HG03521 (cell line): ENCODE data around the gene KIF5C.

Experiments
- ATAC-seq: cut with Tn5 transposase; IDR thresholded peaks from one replicate; pipeline ENCODE4 v1.9.1; 2021; ENCODE audit warnings: mild to moderate bottlenecking, moderate library complexity; ENCODE audit not compliant: unreplicated experiment

KIF5C gene

DNA sequence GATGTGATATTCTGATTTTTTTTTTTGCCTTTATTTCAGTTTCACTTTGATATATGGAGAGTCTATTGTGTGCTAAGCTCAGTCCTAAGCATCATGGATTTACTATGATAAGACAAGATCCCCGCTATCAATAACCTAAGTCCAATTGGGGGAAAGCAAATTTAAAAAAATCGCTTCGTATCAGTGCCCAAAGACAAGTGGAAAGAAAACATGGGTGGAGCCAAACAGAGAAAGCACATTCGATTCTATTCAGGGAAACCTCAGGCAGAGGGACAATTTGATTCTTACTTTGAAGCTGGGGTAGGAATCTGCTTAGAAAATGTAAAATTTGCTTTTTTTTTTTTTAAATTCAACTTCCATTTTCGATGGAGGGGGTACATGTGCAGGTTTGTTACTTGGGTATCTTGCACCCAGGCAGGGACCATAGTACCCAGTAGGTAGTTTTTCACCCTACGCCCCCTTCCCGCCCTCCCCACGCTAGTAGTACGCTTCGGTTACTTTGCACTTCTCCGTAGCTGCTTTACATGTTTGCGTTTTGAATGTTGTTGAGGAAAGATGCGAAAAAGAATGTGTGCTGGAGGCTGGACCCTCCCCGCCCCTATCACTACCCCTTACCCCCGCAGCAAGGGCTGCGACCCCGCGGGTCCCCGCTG is 12.4 kb downstream of the KIF5C start:
- no peak for ATAC-seq

DNA sequence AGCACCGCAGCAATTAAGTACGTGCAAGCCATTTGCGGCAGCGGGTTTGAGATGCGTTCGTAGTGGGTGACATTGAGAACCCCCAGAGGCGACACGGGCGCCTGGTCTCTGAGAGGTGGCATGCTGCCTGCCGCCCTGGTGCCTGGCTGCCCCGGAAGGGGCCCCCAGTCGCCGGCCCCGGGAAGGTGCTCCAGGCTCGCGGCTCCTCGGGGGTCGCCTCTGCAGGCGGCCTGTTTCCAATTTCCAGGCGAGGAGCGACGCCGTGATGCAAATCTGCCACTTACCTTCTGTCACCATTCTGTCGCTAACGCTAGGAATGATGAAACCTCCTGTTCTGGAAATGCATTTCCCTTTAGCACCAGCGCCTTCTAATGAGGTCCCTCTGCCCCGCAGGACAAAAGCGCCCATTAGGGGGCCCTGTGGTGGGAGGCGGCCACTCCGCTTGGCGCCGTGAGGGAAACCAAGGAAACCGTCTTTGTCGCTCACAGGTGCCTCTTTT is 13.0 kb downstream of the KIF5C start:
- no peak for ATAC-seq

DNA sequence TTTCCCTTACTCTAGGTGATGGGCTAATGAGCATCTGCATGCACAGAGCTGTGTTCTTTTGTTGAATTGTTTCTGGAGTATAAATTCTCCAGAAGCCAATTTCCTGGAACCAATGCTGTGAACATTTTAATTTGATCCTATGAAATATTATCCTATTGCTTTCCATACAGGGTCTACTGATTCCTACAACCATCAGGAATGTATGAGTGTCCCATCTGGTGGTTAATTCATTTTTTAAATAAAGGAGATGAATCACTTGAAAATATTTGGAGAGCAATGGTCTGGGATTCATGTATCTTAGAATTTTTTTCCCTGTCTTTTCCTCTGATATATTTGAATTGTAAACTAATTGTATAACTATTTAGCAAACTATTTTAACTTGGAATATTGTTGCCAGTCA is 14.0 kb downstream of the KIF5C start:
- ATAC-seq: no peak

DNA sequence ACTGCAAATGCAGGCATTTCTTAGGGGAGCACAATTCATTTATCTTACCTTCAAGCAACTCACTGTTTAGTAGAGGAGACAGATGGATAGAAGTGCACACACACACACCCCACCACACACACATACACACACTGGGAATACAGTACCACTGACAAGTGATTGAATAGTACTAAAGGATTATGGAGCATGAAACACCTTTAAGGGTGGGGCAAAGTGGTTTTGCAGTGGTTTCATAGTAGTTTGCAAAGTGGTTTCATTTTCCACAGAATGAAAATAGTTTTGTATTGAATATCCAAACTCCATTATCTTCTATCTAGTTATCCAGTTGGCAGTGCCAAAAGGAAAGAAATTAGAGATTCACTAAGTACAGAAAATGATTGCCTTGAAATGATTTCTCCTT is 18.9 kb downstream of the KIF5C start:
- ATAC-seq: no peak

DNA sequence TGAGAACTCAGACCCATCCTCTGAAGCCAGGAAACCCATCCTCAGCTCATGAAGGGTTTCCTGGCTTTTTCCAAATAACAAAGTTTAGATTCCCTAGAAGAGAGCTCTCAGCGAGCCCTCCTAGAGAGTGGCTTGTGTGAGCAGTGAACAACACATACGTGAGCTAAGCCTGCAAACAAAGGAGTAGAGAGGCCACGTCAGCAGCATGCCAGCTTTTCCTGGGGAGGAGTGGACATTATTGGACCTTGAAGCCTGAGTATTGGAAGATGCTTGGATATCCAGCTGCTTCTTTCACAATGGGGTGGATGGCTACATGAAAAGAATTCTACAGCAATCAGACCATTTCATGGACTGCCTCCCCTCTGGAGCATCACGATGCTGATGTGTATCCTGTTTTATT is 21.1 kb downstream of the KIF5C start:
- no peak for ATAC-seq

DNA sequence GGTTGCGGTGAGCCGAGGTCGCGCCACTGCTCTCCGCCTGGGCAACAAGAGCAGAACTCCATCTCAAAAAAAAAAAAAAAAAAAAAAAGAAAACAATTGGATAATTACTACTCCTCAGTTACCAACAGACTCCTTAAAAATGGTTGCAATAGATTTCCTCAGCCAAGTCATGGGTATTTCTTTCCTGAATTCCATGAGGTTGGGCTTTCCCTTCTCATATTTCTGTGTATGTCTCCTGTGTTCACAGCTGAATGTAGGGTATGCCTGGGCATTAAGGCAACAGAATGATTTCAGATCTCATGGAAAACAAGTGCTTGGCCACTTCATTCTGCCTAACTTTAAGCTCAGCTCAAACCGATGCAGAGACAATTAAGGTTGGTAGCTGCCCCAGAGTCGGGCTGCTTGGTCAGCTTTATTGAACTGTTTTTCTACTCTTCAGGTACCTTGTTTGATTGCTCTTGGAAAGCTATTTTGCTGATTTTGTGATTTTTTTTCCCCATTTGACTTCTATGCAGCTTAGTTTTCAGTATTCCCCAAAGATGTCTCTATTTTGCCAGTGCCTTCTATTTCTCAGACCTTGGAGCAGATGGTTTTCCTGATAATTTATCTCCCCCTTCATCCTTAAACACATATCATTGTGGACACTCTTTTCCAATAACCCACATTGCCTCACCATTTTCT is 24.8 kb downstream of the KIF5C start:
- ATAC-seq: no peak

DNA sequence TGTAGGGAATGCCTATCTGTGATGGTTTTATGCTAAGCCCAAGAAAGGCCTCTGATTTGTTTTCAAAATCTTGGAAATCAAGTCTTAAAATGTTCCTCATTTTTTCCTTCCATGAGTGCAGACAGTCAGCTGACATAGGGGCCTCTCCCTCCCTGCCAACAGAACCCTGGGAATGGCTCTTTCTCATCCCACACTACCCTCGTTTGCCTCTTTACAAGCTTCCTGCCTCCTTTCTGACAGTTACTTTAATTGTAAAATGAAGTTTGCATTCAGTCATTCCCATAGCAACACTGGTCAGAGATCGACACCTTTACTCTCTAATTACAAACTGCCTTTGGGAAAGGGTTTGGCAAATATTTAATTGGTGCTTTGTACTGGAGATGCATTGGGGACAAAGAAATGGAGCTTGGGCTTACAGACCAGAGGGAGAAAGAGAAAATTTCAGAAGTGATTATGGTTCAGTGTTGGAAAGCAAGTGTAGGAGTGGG is 25.4 kb downstream of the KIF5C start:
- no peak for ATAC-seq

DNA sequence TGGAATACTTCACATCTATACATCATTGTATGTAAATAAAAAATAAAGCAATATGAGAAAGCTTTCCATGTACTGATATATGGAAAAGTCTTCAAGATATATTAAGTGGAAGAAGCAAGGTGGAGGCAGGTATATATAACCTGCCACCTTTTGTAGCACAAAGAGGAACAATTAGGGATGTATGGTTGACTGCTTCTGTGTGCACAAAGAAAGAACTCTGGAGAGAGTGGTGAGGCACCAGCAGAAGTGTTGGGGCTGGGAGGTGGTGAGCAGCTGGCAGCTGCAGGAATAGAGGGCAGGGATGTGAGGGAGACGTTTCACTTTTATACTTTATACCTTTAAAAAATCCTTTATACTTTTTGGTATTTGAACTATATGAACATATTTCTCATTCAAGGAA is 26.1 kb downstream of the KIF5C start:
- ATAC-seq: no peak

DNA sequence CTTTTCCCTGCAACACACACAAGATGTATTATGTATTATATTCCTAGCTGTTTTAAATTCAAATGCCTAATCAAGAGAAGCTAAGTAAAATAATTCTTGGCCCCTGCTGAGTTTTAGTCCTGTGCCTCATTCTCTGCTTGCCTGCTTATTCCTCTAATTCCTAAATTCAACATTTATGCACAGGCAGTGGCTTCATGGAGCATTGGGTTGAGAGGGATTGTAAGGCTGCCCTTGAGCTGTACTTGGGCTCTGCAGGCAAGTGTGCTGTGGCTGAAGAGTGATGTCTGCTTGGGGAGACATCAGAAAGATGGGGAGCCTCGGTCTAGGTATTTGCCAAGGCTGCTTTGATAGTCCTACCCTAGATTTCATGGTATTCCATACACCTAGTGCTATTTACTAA is 27.8 kb downstream of the KIF5C start:
- no peak for ATAC-seq

DNA sequence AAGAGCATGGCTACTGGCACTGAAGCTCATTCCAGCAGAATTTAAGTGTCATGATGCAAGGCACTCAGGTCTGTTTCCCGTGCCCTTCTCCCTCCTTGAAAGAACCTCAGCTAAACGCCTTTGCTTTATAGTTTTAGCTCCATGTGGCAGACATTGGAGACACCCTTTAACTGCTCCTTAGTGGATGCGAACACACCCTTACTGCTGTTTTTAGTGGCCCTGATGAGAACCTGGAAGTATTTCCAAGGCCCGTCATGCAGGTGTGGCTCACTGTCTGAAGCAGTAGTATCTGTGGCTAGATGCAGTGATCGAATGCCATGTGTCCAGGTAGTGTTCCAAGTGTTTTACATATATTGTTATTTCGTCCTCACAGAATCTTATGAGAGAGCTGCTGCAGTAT is 28.3 kb downstream of the KIF5C start:
- ATAC-seq: no peak

DNA sequence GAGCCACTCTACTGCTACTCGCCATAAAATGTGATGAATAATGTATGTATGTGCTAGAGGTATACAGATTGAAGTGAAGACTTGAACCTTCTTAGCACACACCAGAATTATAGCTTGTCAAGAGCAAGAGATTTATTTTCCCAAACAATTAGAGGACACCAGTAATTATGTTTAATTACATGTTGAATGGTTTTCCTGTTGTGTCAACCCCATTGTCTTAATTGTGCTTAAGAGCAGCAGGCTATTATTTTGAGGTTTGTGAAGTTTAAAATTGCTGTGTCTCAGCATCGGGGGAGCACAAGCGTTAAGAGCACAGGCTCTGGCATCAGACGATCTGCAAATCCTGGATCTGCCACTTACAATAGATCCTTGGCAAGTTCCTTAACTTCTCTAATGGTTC is 29.0 kb downstream of the KIF5C start:
- ATAC-seq: no peak

DNA sequence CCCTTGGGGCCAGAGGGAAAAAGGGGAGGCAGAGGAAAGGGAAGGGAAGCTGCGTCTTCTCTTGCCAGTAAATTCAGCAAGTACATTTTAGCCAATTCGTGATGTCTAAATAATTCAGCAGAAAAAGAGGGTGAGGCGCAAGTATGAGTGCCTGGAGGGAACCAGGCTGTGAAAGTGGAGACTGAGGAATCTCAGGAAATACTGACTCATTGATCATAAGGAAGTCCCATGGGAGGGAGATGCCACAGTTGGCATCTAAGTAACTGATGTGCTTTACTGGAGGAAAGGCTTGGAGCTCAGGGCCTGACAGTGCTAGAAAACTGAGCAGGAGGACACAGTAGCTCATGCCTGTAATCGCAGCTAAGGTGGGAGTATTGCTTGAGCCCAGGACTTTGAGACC is 31.1 kb downstream of the KIF5C start:
- no peak for ATAC-seq

DNA sequence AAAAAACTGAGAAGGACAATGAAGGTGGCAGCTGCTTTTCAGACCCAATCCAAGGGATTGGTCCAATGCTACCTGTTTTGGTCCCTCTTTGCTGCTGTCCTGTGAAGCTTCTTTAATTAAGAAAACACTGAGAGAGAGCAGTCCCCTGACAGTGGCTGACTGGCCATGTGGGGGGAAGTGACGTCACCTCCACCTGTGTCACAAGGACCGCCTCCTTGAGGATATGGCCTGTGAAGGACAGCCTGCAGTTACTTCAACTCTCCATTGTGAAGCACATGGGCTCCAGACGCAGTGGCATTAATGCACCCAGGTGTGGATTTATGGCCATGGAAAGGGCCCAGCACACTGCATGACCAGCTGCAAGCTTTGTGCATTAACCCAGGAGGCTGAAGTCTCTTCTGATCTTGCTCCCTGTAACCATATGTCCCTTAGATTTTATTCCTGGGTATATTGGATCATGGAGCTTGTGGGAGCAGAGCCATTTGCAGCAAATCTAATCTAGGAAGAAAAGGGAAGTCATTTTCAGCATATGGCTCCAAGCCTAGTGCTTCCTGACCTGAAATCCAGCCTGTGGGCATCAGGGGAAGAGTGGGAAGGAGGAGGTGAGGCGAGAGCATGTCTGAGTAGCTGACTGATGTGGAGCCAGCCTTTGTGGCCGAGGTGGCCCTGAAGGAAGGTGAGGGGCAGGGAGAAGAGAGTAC is 32.2 kb downstream of the KIF5C start:
- ATAC-seq: no peak

DNA sequence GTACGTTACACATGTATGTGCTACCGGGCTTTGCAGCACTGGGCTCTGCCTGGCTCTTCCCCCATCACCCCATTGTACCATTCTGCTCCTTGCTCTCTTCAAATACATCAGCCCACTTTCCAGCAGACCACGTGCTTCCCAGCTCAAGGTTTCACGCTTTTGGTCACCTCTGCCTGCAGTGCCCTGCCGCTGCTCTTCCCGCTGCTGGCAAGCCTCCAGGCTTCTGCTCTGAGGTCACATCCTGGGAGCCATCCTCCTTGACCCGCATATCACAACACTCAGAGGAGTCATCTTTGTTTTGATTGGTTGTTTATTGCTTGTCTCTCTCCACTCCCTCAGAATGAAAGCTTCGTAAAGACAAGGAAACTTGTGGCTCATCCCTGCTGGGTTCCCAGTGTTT is 34.1 kb downstream of the KIF5C start:
- no peak for ATAC-seq

DNA sequence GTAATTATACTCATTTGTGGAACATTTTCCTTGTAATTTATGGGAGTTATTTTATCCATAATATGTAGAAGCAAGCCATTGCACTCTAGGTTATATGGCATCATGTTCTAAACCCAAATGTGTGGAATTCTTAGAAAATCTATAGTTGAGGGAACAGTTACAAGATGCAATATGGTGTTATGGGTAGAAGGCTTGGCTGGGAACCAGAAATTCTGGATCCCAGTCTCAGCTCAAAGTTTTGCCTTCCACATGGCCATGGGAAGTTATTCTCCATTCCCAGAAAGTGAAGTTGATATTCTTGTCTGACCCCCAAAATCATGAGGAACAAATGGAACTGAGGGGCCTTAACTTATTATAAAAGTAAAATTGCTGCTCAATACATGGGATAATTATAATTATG is 38.0 kb downstream of the KIF5C start:
- ATAC-seq: no peak

DNA sequence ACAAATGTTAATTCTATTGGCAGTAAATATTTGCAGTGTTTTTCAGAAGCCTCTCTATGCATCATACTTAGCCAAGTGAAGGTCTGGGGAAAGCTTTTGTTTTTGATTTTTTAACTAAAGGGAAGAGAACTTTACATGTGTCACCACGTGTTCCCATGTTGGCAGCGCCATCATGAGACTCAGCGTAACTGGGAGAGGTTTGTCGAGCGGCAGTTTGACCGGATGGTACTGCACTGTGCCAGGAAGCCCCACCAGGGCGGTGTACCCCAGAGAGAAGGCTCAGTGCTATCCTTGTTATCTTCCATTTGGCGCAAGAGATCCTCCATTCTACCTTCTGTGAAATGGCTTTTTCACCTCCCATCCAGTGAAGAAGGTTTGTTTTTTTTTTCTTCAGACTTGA is 38.5 kb downstream of the KIF5C start:
- no peak for ATAC-seq

DNA sequence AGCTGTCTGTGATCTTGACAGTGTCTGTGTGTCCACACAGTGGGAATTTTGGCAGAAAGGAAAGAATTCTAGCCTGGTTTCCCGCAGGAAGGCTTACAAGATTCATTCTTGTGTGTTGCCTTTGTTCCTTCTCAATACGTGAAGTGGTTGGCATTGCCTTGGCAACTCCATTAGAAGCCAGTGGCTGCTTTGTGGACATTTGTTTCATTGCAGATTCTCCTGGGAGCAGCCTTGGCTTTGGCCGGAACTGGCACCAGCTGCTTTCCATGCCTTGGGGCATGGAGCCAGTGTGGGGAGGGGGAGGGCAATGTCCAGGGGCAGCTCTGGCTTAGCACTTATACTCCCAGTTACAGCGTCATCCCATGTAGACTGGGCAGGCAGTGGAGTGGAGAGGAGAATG is 39.4 kb downstream of the KIF5C start:
- no peak for ATAC-seq

DNA sequence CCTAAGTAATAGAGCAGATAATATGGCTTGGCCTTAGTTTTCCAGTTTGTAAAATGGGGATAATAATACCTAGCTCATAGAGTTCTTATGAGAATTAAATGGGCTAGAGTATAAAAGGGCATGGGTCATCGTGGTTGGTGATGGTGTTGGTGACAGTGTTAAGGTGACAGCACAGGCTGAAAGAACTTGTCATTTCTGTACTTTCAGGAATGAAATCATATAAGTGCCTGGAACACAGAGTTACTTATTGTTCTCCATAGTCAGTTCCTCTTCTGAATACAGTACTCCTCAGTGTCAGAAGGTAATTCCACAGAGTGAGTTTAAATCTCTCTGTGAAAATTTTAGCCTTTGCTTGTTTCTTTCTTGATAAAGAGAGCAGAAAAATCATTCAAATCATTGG is 42.4 kb downstream of the KIF5C start:
- ATAC-seq: no peak

DNA sequence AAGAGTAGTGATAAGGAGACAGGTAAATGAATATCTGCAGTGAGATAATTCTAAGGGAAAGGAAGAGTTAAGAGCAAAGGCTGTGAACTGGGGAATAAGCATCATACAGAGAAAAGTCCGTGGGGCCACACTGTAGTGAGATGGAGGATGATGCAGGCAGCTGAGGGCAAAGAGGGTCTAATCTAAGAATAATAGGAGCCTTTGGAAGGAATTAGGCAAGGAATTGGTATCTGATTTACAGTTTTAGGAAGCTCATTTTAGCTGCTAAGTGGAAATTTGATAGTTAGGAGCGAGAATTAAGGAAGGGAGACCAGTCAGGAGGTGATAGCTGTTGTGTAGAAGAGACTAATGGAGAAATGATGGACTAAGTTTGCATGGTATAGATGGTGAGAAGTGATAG is 43.5 kb downstream of the KIF5C start:
- ATAC-seq: no peak

DNA sequence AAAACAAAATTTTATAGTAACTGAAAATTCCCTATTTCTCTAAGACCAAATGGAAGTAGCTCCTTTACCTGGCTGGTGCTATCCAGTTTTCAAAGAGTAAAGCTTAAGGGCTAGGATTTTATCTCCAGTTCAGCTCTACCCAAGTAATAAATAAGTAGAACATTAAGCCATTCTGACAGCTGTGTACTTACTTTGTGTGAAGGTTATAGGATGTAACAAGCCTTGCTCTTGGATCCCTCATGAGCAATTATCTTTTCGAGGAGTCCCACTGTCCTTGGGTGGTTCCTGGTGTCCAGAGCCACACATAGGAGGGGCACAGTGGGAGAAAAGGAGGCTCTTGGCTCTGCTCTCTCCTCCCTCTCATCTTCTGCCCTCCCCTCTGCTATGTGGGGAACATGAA is 45.5 kb downstream of the KIF5C start:
- ATAC-seq: no peak

DNA sequence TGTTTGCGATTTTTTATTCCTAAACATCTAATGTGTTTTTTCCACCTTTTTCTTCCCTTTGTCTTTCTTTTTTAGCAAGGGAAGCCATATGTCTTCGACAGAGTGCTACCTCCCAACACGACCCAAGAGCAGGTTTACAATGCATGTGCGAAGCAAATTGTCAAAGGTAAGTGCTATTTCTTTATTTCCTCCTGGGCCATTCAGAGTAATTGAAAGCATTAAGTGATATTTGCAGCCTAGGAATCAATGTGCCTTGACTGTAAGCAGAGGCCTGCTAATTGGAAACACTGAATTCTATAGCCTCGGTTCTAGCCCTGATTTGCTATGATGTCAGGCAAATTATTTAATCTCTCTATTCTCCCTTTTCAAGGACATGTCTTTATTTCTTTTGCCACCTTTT is 47.0 kb downstream of the KIF5C start:
- ATAC-seq: no peak
